GM18499 (cell line): ENCODE measurements around the gene COL4A6.
"Not testable (repeated sequence)": the region's sequence is repeated elsewhere in the genome, so short reads cannot be mapped to it uniquely, and the experiment has no call there.

Source experiments
- ATAC-seq: cut with Tn5 transposase; IDR thresholded peaks from one replicate; pipeline ENCODE4 v1.9.1; 2021; ENCODE audit warnings: moderate number of reproducible peaks; ENCODE audit not compliant: insufficient read depth, unreplicated experiment

COL4A6 gene

DNA sequence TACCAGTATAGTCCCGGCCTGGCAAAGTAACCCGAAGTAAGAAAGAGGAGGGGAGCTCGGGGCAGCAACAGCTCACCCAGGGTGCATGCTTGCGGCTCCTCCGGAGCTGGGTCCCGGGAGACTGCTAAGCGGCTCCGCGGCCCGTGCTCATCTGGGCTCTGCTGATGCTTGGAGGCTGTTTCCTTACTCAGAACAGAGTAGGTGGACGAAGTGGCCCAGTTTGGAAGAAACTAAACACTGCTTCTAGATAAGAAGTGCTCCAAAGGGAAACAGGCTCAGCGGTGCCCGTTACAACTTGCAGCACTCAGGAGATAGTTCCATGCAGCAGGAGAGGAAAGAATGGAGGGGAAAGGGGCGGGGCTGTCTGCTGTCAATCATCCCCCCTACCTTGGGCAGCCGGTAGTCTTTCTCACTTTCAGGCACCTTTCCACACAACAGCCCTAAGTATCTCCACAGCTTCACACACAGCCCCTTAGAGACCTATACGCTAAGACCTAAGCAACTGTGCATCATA, at the start of gene COL4A6:
Gene COL4A6, minus strand, starts transcription at position 313 of the 514 bp plus-strand sequence. Its CDS starts 226 bp downstream, at position 87.
- no peak for ATAC-seq

DNA sequence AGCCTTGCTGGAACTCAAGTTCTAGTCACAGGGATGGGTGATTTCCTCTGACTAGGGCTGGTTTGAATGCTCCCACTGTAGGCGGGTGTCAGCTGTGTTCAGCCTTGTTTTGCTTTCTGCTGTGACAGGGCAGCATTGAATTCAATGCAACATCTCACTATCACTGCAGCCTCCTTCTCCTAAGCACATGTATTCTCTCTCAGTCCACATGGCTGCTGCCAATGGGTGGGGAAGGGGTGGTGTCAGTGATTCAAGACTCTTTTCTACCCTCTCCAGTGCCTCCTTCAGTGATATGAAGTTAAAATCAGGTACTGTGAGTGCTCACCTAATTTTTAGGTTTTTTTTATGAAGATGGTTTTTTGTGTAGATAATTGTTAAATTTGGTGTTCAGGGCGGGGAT, 47.7 kb upstream of the COL4A6 start:
- no peak for ATAC-seq

DNA sequence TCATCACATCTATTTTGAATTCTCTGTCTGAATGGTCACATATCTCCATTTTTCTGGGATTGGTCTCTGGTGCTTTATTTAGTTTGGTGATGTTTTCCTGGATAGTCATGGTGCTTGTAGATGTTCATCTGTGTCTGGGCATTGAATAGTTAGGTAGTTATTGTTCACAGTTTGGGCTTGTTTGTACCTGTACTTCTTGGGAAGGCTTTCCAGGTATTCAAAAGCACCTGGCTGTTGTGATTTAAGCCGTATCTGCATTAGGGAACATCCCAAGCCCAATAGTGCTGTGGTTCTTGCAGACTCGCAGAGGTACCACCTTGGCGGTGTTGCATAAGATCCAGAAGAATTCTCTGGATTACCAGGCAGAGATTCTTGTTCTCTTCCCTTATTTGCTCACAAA, 46.0 kb upstream of the COL4A6 start:
- ATAC-seq, result no peak

DNA sequence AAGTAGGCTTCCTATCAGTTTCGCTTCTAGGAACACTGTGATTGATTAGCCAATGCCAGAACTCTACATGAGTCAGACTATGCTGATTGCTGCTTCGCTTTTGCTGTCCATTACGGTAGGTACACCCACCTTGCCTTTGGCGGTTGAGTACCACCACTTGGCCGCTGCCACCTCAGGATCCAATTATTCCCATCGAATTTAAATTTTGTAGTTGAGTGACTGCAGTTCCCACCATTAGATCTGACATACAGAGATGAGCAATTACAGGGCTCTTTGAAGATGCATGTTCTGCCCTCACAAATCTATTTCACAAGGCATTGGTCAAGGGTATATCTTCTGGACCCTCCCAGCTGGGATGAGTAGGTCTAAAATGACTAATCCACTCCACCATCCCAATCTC, 43.3 kb upstream of the COL4A6 start:
- ATAC-seq, result not testable (repeated sequence)

DNA sequence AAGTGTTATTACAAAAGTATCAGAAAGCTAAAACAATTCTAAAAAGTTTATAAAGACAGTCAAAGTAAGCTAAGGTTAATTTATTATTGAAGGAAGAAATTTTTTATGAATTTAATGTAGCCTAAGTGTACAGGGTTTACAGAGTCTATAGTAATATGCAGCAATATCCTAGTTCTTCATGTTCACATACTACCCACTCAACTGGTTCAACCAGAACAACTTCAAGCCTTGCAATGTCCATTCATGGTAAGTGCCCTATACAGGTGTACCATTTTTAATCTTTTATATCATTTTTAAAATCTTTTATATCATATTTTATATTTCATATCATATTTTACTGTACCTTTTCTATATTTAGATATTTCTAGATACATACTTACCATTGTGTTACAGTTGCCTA, 35.8 kb upstream of the COL4A6 start:
- ATAC-seq, result no peak

DNA sequence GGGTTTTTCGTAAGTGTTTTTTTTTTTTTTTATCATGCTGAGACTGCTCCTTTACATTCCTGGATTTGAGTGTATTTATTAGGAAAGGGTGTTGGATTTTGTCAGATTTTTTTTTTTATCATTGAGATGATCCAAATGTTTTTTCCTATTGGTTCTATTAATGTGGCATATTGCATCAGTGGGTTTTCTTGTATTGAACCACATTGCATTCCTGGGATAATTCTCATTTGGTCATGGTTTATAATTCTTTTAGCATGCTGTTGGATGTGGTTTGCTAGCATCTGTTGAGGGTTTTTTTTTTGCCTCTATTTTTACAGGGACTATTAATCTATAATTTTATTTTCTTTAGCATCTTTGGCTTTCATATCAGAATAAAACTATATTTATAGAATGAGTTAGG, 30.3 kb upstream of the COL4A6 start:
- no peak for ATAC-seq

DNA sequence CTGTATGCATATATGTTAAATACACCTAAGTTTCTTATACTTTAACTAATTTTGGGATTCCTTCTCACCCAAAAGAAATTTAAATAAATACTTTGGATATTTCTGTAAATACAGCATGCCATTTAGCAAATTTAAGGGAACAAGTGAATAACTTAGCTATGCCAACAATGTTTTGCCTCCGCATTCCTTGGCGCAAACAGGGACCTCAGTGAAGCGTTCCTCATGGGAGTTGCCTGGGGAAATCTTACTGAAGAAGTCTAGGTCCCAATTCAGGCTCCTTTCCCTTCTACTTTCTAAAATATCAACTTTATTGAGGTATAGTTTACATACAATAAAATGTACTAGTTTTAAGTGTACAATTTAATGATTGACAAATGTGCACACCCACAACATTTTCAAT, 26.4 kb upstream of the COL4A6 start:
- ATAC-seq, result no peak

DNA sequence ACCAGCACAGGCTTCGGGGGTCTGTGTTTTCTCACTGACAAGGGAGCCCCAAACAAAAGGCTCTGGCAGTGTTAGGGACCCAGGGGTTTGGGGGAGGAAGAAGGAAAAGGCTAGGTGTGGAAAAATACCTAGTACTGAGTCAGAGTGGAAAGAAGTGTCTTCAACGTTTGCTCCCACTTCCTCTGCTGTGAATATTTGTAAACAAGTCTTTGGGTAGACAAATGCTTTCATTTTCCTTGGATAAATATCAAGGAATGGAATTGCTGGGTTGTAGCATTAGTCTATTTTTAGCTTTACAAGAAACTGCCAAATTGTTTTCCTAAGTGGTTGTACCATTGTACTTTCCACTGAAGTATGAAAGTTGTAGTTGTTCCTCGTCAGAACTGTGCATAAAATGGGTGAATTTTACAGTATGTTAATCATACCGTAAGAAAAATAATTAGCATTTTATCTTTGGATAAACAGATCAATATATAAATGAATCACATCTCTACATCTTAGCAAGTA, 18.8 kb upstream of the COL4A6 start:
- no peak for ATAC-seq

DNA sequence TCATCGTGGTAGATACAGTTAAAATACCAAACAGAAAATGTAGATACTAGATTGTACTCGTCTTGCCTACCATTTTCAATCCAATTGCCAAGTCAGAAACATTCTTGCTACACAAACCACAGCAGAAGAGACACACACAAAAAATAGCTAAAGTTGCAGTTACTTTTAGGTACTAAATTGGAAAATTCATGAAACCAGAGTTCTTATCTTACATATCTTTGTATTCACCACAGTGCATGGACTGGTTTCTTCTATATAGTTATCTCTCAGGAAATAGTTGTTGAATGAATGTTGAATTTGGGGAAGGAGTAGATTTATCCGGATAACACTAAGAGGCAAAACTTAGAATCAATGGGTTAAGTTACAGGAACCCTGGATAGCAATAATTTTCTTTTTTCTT, 15.6 kb upstream of the COL4A6 start:
- no peak for ATAC-seq

DNA sequence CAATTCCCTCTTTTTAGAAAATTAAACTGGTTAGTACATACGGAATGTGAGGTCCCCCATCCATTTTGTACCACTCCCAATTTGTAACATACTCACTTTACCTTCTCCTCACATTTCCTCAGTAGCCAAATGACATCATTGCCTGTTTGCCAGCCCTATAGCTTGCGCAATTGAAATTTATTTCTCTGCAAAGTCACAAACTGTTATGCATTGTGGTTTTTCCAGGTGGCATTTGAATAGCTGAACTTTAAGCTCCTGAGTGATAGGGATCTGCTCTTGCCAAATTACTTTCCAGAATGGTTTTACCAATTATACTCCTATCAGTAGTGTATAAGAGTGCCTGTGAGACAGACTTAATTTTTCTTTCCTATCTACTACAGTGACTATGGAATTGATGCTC, 9.1 kb upstream of the COL4A6 start:
- no peak for ATAC-seq

DNA sequence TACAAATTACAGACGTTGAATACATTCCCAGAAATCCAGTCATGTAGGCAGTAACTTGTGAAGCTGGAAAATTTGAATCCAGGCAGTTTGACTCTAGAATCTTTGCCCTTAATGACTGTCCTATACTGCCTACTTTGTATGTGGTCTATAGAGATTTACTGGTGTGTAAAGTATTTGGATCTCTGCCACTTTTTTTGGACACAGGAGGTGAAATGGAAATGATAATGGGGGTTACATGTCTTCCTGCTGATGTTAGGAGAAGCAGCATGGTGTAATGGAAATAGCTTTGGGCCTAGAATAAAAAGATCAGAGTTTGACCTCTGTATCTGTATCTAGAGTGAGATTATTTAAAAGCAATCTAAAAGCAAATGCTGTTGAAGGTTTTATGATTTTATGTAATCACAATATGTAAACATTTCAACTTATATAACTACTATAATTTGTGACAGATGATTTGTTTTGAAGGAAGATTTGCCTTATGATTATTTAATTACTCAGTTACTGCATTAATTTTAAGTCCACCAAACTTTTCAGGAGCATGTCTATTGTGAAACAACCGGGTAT, 4.8 kb upstream of the COL4A6 start:
- no peak for ATAC-seq

DNA sequence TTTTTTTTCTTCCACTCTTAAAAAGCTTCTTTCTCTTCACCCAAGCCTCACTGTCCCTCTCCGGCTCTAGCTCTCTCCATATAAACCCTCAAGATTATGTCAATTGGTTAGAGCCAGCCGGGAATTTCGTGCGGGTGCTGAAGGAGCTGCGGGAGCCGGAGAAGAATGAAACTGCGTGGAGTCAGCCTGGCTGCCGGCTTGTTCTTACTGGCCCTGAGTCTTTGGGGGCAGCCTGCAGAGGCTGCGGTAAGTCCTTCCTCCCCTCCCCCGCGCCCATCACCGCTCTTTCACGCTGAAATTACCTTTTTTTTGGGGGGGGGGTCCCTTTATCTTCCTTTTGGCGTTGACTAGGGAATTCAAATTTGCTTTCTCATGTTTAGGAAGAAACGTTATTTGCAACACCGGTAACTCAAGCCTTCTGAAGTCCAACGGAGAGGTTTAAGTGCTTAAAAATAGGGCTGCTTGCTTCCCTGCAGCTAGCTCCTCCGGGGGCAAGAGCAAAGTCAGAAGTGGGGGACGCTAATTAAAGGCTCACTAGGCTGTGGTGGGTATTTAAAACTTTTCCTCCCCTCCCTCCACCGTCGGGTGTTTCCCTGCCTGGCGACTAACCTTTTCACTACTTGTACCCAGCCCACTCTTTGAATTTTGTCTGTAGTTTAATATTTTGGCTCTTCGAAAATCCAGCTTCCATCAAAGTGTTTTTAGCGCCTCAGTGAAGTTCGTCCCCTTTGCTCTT, 1.9 kb upstream of the COL4A6 start:
- no peak for ATAC-seq

DNA sequence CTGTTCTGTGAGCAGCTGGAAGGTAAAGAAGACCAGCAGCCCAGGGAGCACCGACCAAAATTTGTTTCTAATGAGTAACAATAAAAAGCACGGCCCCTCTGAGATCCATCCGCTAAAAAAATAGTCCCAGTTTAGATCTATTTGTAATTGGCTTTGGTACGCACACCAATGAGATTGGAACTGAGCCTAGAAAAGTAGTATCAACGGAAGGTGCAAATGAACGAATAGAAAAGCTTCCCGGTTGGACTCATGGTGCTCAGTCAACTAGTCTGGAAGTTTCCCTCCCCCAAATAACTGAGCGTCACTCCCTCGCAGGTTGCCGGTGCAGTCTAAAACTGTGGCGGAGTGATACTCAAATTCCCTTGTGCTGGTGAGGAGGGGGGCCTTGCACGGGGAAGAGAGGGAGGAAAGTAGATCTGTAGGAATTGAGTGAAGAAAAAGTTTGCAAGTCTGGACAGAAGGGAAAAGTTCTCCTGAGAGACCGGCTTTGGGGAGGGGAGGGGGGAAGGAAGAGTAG, 1.3 kb upstream of the COL4A6 start, which contains the start of gene COL4A5:
Gene COL4A5, plus strand, starts transcription at position 413 of the 517 bp plus-strand sequence. CDS start 288 bp downstream, outside the sequence.
- ATAC-seq, result no peak

DNA sequence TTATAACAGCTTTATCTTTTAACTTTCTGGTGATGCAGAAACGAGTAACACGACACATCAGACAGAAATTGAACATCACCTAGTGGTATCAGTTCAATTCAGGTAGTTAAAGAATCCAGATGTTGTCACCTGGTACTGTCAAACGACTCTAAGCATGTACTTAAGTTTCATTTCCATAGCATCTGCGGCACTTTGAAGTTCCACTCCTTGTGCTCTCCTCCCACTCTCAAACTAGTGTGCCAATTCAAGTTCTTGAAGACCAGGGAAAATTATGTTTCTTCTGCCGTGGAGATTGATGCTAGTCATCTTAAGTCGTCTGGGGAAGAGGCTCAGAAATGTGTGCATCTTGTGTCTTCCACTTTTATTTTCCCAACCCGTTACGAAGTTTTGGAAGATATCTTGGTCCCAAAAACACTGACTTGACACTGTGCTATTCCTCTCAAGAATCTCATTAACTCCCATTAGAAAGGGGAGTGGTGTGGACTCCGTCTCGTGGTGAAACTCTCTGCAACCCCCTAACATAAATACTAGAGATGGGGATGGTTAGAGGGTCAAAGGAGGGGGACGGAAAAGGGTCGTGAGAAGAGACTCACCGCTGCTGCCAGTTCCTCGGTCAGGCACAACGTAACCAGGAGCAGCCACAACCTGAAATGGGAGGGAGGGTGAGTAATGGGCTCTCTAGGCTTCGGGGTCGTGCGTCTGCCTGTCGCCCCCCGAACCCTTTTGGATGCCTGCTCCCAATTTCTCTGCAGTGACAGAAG, 693 bp downstream of the COL4A6 start:
- no peak for ATAC-seq

DNA sequence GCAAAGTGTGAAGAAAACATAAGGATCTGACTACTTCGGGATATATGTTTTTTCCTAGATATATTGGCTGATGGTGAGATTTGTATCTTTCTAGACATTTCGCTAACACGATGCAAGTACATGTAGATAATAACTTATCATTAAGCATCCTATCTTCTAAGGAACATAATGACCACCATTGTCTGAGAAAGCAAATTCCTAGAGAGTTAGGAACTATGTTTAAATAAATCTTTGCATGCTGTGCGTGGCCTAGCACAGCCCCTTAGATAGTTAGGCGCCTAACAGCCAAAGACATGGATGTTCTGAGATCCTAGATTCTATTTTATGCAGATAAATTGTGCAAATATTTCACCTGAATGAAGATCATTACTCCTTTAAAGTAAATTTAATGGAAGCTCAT, 3.0 kb downstream of the COL4A6 start:
- no peak for ATAC-seq

DNA sequence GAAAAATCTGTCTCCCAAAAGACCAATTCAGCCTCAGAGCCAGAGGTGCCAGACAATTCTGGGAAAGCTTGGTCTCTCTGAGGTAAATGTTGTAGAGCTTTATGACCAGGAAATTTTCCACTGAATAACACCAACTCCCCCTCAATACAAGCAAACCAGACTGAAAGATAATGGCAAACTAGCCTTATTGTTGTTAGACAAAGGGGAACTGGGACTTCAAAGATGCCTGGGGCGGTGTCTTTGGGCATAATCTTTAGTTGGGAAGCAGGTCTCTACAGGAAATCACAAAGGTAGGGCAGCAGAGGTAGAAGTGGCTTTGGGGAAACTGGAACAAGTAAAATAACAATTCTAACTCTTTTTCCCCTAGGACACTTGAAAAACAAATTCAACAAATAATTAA, 12.0 kb downstream of the COL4A6 start:
- no peak for ATAC-seq

DNA sequence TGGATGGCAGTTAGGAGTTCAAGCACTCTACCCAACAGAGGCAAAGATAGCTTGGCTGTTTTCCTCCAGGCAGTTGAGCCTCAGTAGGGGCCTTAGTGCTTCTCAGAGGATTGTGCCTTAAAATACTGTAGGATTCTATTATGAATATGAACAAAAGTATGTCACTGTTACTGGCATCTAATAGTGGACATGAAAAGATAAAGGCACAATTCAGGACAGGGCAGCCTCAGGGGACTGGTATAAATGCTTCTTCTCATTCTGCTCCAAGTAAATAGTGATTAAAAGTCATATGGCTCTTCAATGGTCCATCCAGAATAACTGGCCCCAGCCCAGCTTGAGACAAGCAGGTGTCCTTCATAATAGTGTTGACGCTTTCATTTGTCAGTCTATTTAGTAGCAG, 17.7 kb downstream of the COL4A6 start:
- no peak for ATAC-seq

DNA sequence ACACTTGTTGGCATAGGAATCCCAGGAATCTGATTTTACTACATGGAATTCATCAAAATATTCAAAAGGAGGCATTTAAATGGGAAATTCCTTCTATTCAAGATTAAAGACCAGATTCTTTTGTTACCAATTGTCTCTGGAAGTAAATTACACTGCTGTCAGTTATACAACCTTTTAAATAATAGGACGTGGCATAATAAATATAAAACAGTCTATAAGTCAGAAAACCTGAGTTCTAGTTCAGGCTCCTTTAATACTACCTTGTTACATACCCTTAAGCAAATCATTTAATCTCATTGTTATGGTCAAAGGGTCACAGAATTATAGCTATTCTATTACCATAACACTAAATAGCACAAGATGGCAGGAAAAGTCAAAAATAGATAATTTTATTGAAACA, 18.8 kb downstream of the COL4A6 start:
- ATAC-seq, result no peak

DNA sequence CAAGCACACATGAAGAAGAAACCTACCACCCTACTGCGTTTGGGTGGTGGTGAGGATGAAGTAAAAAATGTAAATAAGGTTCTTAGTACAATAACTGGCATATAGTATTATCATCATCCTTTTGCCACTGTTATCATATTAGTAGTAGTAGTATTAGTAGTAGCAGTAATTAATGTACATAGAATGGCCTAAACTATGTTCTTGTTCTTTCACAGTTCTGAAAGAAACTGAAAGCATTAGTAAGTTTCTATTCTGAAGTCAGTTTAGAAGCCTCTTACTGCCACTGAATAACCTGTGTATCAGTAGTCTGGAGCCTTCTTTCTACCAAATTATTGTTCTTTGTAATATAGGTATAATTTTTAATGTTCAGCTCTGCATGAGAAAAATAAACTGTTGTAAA, 21.0 kb downstream of the COL4A6 start:
- no peak for ATAC-seq

DNA sequence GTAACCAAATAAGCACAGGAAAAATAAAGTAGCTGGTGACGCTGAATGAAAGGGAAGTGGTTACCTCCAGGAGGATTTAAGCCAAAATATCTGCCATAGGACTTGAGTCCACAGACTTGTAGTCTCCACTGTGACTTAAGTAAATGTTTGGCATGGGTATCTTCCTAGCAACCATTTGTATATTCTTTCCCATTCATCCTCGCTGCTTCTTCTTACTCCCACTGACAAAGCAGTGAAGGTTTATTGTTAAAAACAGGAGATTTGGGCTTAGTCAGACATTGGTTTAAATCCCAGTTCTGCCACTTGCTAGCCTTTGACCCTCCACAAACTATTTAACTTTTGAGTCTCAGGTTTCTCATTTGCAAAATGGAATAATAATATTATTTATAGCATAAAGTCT, 22.3 kb downstream of the COL4A6 start:
- no peak for ATAC-seq

DNA sequence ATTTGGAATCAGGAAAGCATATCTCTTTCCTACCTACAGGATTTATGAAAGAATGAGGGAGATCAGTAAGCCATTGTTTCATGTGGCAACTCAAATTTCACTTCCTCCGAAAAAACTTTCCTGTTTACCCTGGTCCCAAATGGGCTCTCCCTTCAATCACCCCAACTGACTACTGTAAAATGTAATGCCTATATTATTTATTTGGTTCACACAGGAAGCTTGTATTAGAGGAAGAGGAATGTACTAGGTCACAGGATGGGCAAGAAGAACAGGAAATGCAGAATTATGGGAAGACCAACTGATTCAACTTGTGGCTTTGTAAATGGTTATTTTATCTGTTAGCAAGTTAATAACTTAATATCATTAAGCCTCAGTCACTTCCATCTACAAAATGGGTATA, 23.1 kb downstream of the COL4A6 start:
- ATAC-seq, result no peak
